GM12878 (cell line): ENCODE data around the gene SLC38A8.

ENCODE experiments used
- EP300 ChIP-seq, 2 experiments: fragments of 150-350 bp in 1 of 2; IDR thresholded peaks; 2 replicates each; pipeline ENCODE4 v1.6.1; 2011 to 2012; ENCODE audit warnings: low read depth in 2 of 2, low read length in 2 of 2, borderline replicate concordance in 1 of 2, improper control_type of control experiment in 1 of 2, inconsistent platforms in 1 of 2; ENCODE audit not compliant: control insufficient read depth in 1 of 2
- ESRRA ChIP-seq: IDR thresholded peaks from 2 replicates; pipeline ENCODE4 v1.6.1; 2012; ENCODE audit warnings: mild to moderate bottlenecking, low read length, improper control_type of control experiment
- FOXK2 ChIP-seq: fragments of 450-650 bp; IDR thresholded peaks from 2 replicates; pipeline ENCODE4 v1.6.1; 2017; ENCODE audit warnings: mild to moderate bottlenecking, moderate library complexity
- MTA2 ChIP-seq: fragments of 450-650 bp; IDR thresholded peaks from 2 replicates; pipeline ENCODE4 v1.6.1; 2016; ENCODE audit warnings: low read depth, mild to moderate bottlenecking, moderate library complexity
- TF ChIP-seq, protein P1 (sequence below): IDR thresholded peaks from 2 replicates; pipeline ENCODE4 v1.6.1; 2011; ENCODE audit warnings: low read depth, mild to moderate bottlenecking, low read length, moderate library complexity, borderline replicate concordance; ENCODE audit errors: extremely low read depth
- TF ChIP-seq, protein P2 (sequence below): IDR thresholded peaks from 2 replicates; pipeline ENCODE4 v1.6.1; 2012; ENCODE audit warnings: mild to moderate bottlenecking, low read depth, low read length
- TF ChIP-seq, protein P3 (sequence below), 3 experiments: IDR thresholded peaks in 2 of 3; conservative IDR thresholded peaks in 1 of 3; 2 replicates each; pipeline ENCODE4 v1.5.1; 2011; ENCODE audit warnings: low read depth in 3 of 3, low read length in 3 of 3, mild to moderate bottlenecking in 3 of 3, control low read depth in 2 of 3, moderate library complexity in 2 of 3, inconsistent platforms in 1 of 3, mixed read lengths in 1 of 3; ENCODE audit not compliant: control insufficient read depth in 2 of 3, insufficient read depth in 1 of 3; ENCODE audit errors: extremely low read depth in 1 of 3
- TF ChIP-seq, protein P4 (sequence below): fragments of 450-650 bp; IDR thresholded peaks from 2 replicates; pipeline ENCODE4 v1.6.1; 2017; ENCODE audit warnings: mild to moderate bottlenecking, low read depth, inconsistent platforms; ENCODE audit not compliant: poor library complexity, severe bottlenecking
- TF ChIP-seq, protein P5 (sequence below): fragments of 450-650 bp; IDR thresholded peaks from 2 replicates; pipeline ENCODE4 v1.6.1; 2017; ENCODE audit warnings: low read depth, mild to moderate bottlenecking, moderate library complexity
- TF ChIP-seq, protein P6 (sequence below): IDR thresholded peaks from 2 replicates; pipeline ENCODE4 v1.6.1; 2012; ENCODE audit warnings: low read length, inconsistent platforms

DNA sequence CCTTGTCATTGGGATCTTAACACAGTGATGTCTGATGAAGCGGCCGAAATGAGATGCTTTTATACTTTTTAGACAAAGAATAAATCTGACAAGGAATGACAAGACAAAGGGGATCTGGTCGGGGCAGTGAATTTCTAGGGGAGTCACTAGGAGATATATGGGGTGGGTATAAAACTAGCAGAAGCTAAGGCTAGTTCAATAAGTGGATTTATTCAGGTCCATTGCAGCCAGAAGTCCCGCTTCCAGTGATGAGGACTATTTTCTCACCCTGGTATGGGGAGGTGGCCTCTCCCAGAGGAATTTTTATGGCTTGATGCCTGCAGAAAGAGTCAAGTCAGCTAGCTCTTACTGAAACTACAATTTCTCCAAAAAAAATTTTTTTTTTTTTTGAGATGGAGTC is 23.9 kb downstream of the SLC38A8 start:
- TF ChIP-seq, protein P1, sequence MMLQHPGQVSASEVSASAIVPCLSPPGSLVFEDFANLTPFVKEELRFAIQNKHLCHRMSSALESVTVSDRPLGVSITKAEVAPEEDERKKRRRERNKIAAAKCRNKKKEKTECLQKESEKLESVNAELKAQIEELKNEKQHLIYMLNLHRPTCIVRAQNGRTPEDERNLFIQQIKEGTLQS, result no peak
- TF ChIP-seq, protein P2, sequence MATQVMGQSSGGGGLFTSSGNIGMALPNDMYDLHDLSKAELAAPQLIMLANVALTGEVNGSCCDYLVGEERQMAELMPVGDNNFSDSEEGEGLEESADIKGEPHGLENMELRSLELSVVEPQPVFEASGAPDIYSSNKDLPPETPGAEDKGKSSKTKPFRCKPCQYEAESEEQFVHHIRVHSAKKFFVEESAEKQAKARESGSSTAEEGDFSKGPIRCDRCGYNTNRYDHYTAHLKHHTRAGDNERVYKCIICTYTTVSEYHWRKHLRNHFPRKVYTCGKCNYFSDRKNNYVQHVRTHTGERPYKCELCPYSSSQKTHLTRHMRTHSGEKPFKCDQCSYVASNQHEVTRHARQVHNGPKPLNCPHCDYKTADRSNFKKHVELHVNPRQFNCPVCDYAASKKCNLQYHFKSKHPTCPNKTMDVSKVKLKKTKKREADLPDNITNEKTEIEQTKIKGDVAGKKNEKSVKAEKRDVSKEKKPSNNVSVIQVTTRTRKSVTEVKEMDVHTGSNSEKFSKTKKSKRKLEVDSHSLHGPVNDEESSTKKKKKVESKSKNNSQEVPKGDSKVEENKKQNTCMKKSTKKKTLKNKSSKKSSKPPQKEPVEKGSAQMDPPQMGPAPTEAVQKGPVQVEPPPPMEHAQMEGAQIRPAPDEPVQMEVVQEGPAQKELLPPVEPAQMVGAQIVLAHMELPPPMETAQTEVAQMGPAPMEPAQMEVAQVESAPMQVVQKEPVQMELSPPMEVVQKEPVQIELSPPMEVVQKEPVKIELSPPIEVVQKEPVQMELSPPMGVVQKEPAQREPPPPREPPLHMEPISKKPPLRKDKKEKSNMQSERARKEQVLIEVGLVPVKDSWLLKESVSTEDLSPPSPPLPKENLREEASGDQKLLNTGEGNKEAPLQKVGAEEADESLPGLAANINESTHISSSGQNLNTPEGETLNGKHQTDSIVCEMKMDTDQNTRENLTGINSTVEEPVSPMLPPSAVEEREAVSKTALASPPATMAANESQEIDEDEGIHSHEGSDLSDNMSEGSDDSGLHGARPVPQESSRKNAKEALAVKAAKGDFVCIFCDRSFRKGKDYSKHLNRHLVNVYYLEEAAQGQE, result no peak
- TF ChIP-seq MTA2 (no peak), ESRRA (no peak), FOXK2 (no peak), EP300 (IDR thresholded peaks at IDR 0.05; ENCODE audit: borderline replicate concordance in 1 of 2, control insufficient read depth in 1 of 2, low read depth in 2 of 2, low read length in 2 of 2) (no peak)
- TF ChIP-seq, protein P3, sequence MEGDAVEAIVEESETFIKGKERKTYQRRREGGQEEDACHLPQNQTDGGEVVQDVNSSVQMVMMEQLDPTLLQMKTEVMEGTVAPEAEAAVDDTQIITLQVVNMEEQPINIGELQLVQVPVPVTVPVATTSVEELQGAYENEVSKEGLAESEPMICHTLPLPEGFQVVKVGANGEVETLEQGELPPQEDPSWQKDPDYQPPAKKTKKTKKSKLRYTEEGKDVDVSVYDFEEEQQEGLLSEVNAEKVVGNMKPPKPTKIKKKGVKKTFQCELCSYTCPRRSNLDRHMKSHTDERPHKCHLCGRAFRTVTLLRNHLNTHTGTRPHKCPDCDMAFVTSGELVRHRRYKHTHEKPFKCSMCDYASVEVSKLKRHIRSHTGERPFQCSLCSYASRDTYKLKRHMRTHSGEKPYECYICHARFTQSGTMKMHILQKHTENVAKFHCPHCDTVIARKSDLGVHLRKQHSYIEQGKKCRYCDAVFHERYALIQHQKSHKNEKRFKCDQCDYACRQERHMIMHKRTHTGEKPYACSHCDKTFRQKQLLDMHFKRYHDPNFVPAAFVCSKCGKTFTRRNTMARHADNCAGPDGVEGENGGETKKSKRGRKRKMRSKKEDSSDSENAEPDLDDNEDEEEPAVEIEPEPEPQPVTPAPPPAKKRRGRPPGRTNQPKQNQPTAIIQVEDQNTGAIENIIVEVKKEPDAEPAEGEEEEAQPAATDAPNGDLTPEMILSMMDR (IDR thresholded peaks at IDR 0.05 in 2 of 3, conservative IDR thresholded peaks at IDR 0.05 in 1 of 3; ENCODE audit: control insufficient read depth in 2 of 3, extremely low read depth in 1 of 3, insufficient read depth in 1 of 3, low read depth in 3 of 3, low read length in 3 of 3), result no peak
- TF ChIP-seq, protein P4, sequence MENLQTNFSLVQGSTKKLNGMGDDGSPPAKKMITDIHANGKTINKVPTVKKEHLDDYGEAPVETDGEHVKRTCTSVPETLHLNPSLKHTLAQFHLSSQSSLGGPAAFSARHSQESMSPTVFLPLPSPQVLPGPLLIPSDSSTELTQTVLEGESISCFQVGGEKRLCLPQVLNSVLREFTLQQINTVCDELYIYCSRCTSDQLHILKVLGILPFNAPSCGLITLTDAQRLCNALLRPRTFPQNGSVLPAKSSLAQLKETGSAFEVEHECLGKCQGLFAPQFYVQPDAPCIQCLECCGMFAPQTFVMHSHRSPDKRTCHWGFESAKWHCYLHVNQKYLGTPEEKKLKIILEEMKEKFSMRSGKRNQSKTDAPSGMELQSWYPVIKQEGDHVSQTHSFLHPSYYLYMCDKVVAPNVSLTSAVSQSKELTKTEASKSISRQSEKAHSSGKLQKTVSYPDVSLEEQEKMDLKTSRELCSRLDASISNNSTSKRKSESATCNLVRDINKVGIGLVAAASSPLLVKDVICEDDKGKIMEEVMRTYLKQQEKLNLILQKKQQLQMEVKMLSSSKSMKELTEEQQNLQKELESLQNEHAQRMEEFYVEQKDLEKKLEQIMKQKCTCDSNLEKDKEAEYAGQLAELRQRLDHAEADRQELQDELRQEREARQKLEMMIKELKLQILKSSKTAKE, result no peak
- TF ChIP-seq, protein P5, sequence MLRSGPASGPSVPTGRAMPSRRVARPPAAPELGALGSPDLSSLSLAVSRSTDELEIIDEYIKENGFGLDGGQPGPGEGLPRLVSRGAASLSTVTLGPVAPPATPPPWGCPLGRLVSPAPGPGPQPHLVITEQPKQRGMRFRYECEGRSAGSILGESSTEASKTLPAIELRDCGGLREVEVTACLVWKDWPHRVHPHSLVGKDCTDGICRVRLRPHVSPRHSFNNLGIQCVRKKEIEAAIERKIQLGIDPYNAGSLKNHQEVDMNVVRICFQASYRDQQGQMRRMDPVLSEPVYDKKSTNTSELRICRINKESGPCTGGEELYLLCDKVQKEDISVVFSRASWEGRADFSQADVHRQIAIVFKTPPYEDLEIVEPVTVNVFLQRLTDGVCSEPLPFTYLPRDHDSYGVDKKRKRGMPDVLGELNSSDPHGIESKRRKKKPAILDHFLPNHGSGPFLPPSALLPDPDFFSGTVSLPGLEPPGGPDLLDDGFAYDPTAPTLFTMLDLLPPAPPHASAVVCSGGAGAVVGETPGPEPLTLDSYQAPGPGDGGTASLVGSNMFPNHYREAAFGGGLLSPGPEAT, result no peak
- TF ChIP-seq, protein P6, sequence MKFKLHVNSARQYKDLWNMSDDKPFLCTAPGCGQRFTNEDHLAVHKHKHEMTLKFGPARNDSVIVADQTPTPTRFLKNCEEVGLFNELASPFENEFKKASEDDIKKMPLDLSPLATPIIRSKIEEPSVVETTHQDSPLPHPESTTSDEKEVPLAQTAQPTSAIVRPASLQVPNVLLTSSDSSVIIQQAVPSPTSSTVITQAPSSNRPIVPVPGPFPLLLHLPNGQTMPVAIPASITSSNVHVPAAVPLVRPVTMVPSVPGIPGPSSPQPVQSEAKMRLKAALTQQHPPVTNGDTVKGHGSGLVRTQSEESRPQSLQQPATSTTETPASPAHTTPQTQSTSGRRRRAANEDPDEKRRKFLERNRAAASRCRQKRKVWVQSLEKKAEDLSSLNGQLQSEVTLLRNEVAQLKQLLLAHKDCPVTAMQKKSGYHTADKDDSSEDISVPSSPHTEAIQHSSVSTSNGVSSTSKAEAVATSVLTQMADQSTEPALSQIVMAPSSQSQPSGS, result no peak
